ENCODE results near the gene KRTAP10-4.

The KRTAP10-4 gene

GRCh38 chr21:44615911-44616590, 42.5 kb downstream of the KRTAP10-4 start:
- no peak for TF ChIP-seq CTCF (IDR thresholded peaks at IDR 0.05; ENCODE audit: low read depth, low read length)
- H3K4me3 ChIP-seq (ENCODE audit: low read depth, low read length): no peak overlapping the region

GRCh38 chr21:44616591-44616926, 43.0 kb downstream of the KRTAP10-4 start:
- TF ChIP-seq CTCF (IDR thresholded peaks at IDR 0.05; ENCODE audit: low read depth, low read length): no peak
- no peak overlapping the region for H3K4me3 ChIP-seq (ENCODE audit: low read depth, low read length)

- TF ChIP-seq CTCF (IDR thresholded peaks at IDR 0.05; ENCODE audit: low read depth, low read length): no peak
- no peak overlapping the region for H3K4me3 ChIP-seq (ENCODE audit: low read depth, low read length)
Measured at GRCh38 chr21:44617071-44617501, 43.6 kb downstream of the KRTAP10-4 start.

- peak; percentile 37 for TF ChIP-seq CTCF (IDR thresholded peaks at IDR 0.05; ENCODE audit: low read depth, low read length)
- no peak overlapping the region for H3K4me3 ChIP-seq (ENCODE audit: low read depth, low read length)
Measured at GRCh38 chr21:44618504-44618903, 45.0 kb downstream of the KRTAP10-4 start.

- no peak for TF ChIP-seq CTCF (IDR thresholded peaks at IDR 0.05; ENCODE audit: low read depth, low read length)
Measured at GRCh38 chr21:44618909-44619308, 45.4 kb downstream of the KRTAP10-4 start.

GRCh38 chr21:44619886-44620285, 46.4 kb downstream of the KRTAP10-4 start:
- TF ChIP-seq CTCF (IDR thresholded peaks at IDR 0.05; ENCODE audit: low read depth, low read length): no peak
- H3K4me3 ChIP-seq (ENCODE audit: low read depth, low read length): no peak overlapping the region

More at GRCh38 chr21:44618909-44619308, 45.4 kb downstream of the KRTAP10-4 start:
- no peak overlapping the region for H3K4me3 ChIP-seq (ENCODE audit: low read depth, low read length)

- H3K4me3 ChIP-seq (ENCODE audit: low read depth, low read length): no peak overlapping the region
- TF ChIP-seq CTCF (IDR thresholded peaks at IDR 0.05; ENCODE audit: low read depth, low read length): no peak
Measured at GRCh38 chr21:44623575-44623974, 50.0 kb downstream of the KRTAP10-4 start.
